IMR-90 (cell line): ENCODE measurements around the gene SAFB2. TPM values are rescaled to one million over a fixed set of nuclear protein-coding genes. Genes with fewer than 3 reads are reported as not detected.

Experiments used
- ATAC-seq: fragments of 200-7000 bp; cut with Tn5 transposase; 2 replicates; pipeline ENCODE4 v1.9.1; 2020; ENCODE audit warnings: low read depth, mild to moderate bottlenecking, moderate library complexity
- BruUV-seq: library from RNA; stranded (reverse); fragments of 400-500 nt; replicated peaks from 2 replicates; lab custom pipeline; 2021; lab: Mats Ljungman, UMichigan
- CTCF ChIA-PET: fragments of 300-600 bp; formaldehyde crosslinking; extraction: SDS; loops from one replicate; lab custom pipeline; 2021; ENCODE audit warnings: antibody characterized with exemption; lab: Yijun Ruan, JAX
- POLR2A ChIA-PET: fragments of 300-600 bp; sonication (Branson Sonifier 250); formaldehyde crosslinking; loops from one replicate; lab custom pipeline; 2022; ENCODE audit warnings: antibody characterized with exemption; ENCODE audit not compliant: unreplicated experiment; lab: Charles Lee
- DNase-seq: peaks from one replicate; pipeline ENCODE4 v3.0.0; 2013
- H2AFZ ChIP-seq: replicated peaks from 2 replicates; pipeline ENCODE3; 2013; ENCODE audit warnings: low read length, mild to moderate bottlenecking; ENCODE audit not compliant: poor library complexity
- H2AK5ac ChIP-seq: 2 replicates; pipeline ENCODE4 v1.6.1; 2013; ENCODE audit warnings: low read depth, low read length, inconsistent platforms
- H2AK9ac ChIP-seq: replicated peaks from 2 replicates; pipeline ENCODE3; 2013; ENCODE audit warnings: mild to moderate bottlenecking, low read depth, low read length, moderate library complexity; ENCODE audit not compliant: poor library complexity
- H2BK120ac ChIP-seq: 2 replicates; pipeline ENCODE4 v1.6.1; 2013; ENCODE audit warnings: low read depth, low read length, inconsistent platforms
- H2BK15ac ChIP-seq: 3 replicates; pipeline ENCODE4 v1.6.1; 2013; ENCODE audit warnings: low read depth, low read length, inconsistent platforms
- H2BK20ac ChIP-seq: 2 replicates; pipeline ENCODE4 v1.6.1; 2013; ENCODE audit warnings: low read depth, mild to moderate bottlenecking, inconsistent platforms, low read length, moderate library complexity
- H2BK5ac ChIP-seq: 2 replicates; pipeline ENCODE4 v1.6.1; 2013; ENCODE audit warnings: mild to moderate bottlenecking, low read depth, low read length, inconsistent platforms; ENCODE audit not compliant: poor library complexity, severe bottlenecking
- H3K14ac ChIP-seq: replicated peaks from 2 replicates; pipeline ENCODE4 v1.6.1; 2013; ENCODE audit warnings: low read depth, low read length, inconsistent platforms
- H3K18ac ChIP-seq: 2 replicates; pipeline ENCODE4 v1.6.1; 2013; ENCODE audit warnings: low read depth, low read length, control low read depth
- H3K23ac ChIP-seq: 2 replicates; pipeline ENCODE4 v1.6.1; 2013; ENCODE audit warnings: low read depth, low read length, inconsistent platforms
- H3K27ac ChIP-seq: 2 replicates; pipeline ENCODE4 v1.5.1; 2013; ENCODE audit warnings: mild to moderate bottlenecking, control low read depth, low read length; ENCODE audit not compliant: insufficient read depth
- H3K27me3 ChIP-seq: 2 replicates; pipeline ENCODE4 v1.6.1; 2013; ENCODE audit warnings: low read length; ENCODE audit not compliant: control insufficient read depth, insufficient read depth
- H3K36me3 ChIP-seq: 2 replicates; pipeline ENCODE4 v1.6.1; 2013; ENCODE audit warnings: low read length, mixed read lengths; ENCODE audit not compliant: control insufficient read depth, insufficient read depth
- H3K4ac ChIP-seq: 2 replicates; pipeline ENCODE4 v1.6.1; 2013; ENCODE audit warnings: low read depth, low read length, inconsistent platforms
- H3K4me1 ChIP-seq: 2 replicates; pipeline ENCODE4 v1.6.1; 2013; ENCODE audit warnings: low read length, mixed read lengths; ENCODE audit not compliant: control insufficient read depth, insufficient read depth
- H3K4me2 ChIP-seq: 2 replicates; pipeline ENCODE4 v1.6.1; 2013; ENCODE audit warnings: low read depth, mild to moderate bottlenecking, control low read depth, low read length, moderate library complexity
- H3K4me3 ChIP-seq: 2 replicates; pipeline ENCODE4 v1.5.1; 2013; ENCODE audit warnings: low read depth, mild to moderate bottlenecking, control low read depth, low read length, moderate library complexity; ENCODE audit not compliant: insufficient read depth
- H3K56ac ChIP-seq: 2 replicates; pipeline ENCODE4 v1.6.1; 2013; ENCODE audit warnings: low read length, inconsistent platforms; ENCODE audit not compliant: insufficient read depth; ENCODE audit errors: extremely low read depth
- H3K79me1 ChIP-seq, 2 experiments: 2 replicates each; pipeline ENCODE4 v1.6.1; 2013; ENCODE audit warnings: low read length in 2 of 2, inconsistent platforms in 1 of 2, low read depth in 1 of 2
- H3K9ac ChIP-seq: 2 replicates; pipeline ENCODE4 v1.6.1; 2013; ENCODE audit warnings: low read depth, low read length, control low read depth
- H3K9me1 ChIP-seq: 2 replicates; pipeline ENCODE4 v1.6.1; 2013; ENCODE audit warnings: low read length, inconsistent platforms; ENCODE audit not compliant: insufficient read depth
- H3K9me3 ChIP-seq: 2 replicates; pipeline ENCODE4 v1.6.1; 2013; ENCODE audit warnings: low read length; ENCODE audit not compliant: control insufficient read depth, insufficient read depth
- H4K20me1 ChIP-seq: 2 replicates; pipeline ENCODE4 v1.6.1; 2013; ENCODE audit warnings: low read length, inconsistent platforms; ENCODE audit not compliant: insufficient read depth
- H4K5ac ChIP-seq: 2 replicates; pipeline ENCODE4 v1.6.1; 2013; ENCODE audit warnings: mild to moderate bottlenecking, low read depth, low read length, control low read depth
- H4K8ac ChIP-seq, 2 experiments: 2 replicates each; pipeline ENCODE4 v1.6.1; 2013; ENCODE audit warnings: low read depth in 2 of 2, low read length in 2 of 2, control low read depth in 1 of 2, inconsistent platforms in 1 of 2
- H4K91ac ChIP-seq: 2 replicates; pipeline ENCODE4 v1.6.1; 2013; ENCODE audit warnings: low read depth, low read length, inconsistent platforms; ENCODE audit not compliant: insufficient read depth
- NFE2L2 ChIP-seq: fragments of 150-350 bp; IDR thresholded peaks from 2 replicates; pipeline ENCODE4 v1.6.1; 2016; ENCODE audit warnings: low read depth, mild to moderate bottlenecking, low read length
- WGBS, 2 experiments: methylation state at CpG; one replicate each; pipeline versions ENCODE4 v1.1.5 to v1.1.7; 2013; ENCODE audit warnings: missing lambda C conversion rate in 2 of 2; ENCODE audit not compliant: insufficient read length in 1 of 2; ENCODE audit errors: extremely low coverage in 2 of 2; 5-methylcytosine and 5-hydroxymethylcytosine counted together
- dilution Hi-C: fragments of 300-500 bp; cut with HindIII; formaldehyde crosslinking; loops from one replicate; pipeline ENCODE4 v1.14.3; 2018; ENCODE audit warnings: low sequenced_read_pairs; ENCODE audit not compliant: unreplicated experiment
- in situ Hi-C: fragments of 300-500 bp; cut with MboI; formaldehyde crosslinking; loops from 3 replicates; pipeline ENCODE4 v1.14.3; 2019; ENCODE audit warnings: low sequenced_read_pairs, inconsistent platforms, mixed read lengths
- intact Hi-C: fragments of 100-400 bp; cut with micrococcal nuclease; formaldehyde crosslinking; loops from 2 replicates; pipeline ENCODE4 v1.10.0; 2022
- polyA plus RNA-seq, 3 experiments: library from polyadenylated mRNA; depleted of rRNA; stranded (reverse); fragments of >200 nt; gene quantifications; 2 replicates each; pipeline ENCODE4 v1.2.3, GENCODE V29; 2012; ENCODE audit warnings: low replicate concordance in 1 of 3
- total RNA-seq: library from RNA; depleted of rRNA; stranded (reverse); fragments of >200 nt; gene quantifications from 2 replicates; pipeline ENCODE4 v1.2.3, GENCODE V29; 2012
- TF ChIP-seq, protein P1 (sequence below): conservative IDR thresholded peaks from 2 replicates; pipeline ENCODE4 v1.5.1; 2012; ENCODE audit warnings: mild to moderate bottlenecking, low read depth, low read length, improper control_type of control experiment

SAFB2 gene
- total and polyA plus RNA-seq, 2 of the 4 experiments (the other 2 are of a cell fraction), result 11.8 to 26.2 TPM

DNA sequence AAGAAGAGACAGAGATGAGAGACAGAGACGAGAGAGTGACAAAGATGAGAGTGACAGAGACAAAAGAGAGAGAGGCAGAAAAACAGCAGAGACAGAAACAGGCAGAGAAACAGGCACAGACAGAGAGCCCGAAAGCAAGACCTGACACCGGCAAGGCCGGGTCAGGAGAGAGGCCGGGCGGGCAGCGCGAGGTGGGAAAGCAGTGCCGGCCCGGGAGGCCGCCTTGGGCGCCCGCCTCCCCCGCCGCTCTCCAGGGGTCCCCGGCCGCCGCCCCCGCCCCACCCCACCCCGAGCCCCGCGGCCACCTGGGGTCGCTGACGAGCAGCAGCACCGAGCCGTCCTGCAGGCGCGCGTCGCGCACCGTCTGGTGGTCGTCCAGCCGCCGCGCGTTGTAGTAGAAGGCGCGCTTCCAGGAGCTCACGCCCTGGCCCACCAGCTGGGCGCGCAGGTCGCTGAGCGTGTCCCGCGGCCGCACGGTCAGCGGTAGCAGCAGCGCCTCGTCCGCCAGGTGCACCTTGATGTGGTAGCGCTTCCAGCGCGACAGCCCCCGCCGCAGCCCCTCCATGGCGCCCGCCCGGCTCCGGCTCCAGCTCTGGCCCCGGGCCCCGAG lies 55.1 kb downstream of the SAFB2 start, which contains the start of gene TINCR:
Gene TINCR (minus strand): TSS at position 594 of the 610 bp plus-strand sequence.
- Histone ChIP-seq H3K27me3 (peaks cover 33% of the 10 kb centered on the region), H3K9me1 (no peaks in the 10 kb centered on the region), H3K4me2 (peak within 1 kb of the TSS; percentile 40), H2BK120ac (no peak within 1 kb of the TSS), H3K23ac (no peak within 1 kb of the TSS; the same call in 1 of the 2 replicates), H2AK9ac (no peak within 1 kb of the TSS), H3K79me1 (no peaks in the 10 kb centered on the region), H3K9ac (no peak within 1 kb of the TSS), H2BK15ac (no peak within 1 kb of the TSS), H2BK20ac (no peak within 1 kb of the TSS), H3K27ac (no peak within 1 kb of the TSS), H3K56ac (no peak within 1 kb of the TSS), H3K18ac (no peak within 1 kb of the TSS), H3K4me1 (peaks cover 2% of the 10 kb centered on the region; the same call in 1 of the 2 replicates), H2BK5ac (no peak within 1 kb of the TSS), H4K91ac (no peak within 1 kb of the TSS), H4K5ac (no peak within 1 kb of the TSS), H3K14ac (no peak within 1 kb of the TSS), H3K36me3 (no peaks in the 10 kb centered on the region), H2AFZ (peak within 1 kb of the TSS; percentile 58), H3K4me3 (peak within 1 kb of the TSS; percentile 16; the same call in 1 of the 2 replicates), H4K8ac (no peak within 1 kb of the TSS), H3K9me3 (0 out of 2 replicates have a peak, but pooled peaks cover 1% of the 10 kb centered on the region), H2AK5ac (no peak within 1 kb of the TSS), H4K20me1 (no peaks in the 10 kb centered on the region), H3K4ac (no peak within 1 kb of the TSS)
- 13% methylated on average over 22 of the region's 63 CpGs; no CpG with 5 or more reads in 1 of the 2 experiments for WGBS, 2 experiments
- BruUV-seq, result no TSS peak
- ChIA-PET CTCF (no interaction called here), POLR2A (no interaction called here)
- no peak for TF ChIP-seq NFE2L2
- TF ChIP-seq, protein P1, sequence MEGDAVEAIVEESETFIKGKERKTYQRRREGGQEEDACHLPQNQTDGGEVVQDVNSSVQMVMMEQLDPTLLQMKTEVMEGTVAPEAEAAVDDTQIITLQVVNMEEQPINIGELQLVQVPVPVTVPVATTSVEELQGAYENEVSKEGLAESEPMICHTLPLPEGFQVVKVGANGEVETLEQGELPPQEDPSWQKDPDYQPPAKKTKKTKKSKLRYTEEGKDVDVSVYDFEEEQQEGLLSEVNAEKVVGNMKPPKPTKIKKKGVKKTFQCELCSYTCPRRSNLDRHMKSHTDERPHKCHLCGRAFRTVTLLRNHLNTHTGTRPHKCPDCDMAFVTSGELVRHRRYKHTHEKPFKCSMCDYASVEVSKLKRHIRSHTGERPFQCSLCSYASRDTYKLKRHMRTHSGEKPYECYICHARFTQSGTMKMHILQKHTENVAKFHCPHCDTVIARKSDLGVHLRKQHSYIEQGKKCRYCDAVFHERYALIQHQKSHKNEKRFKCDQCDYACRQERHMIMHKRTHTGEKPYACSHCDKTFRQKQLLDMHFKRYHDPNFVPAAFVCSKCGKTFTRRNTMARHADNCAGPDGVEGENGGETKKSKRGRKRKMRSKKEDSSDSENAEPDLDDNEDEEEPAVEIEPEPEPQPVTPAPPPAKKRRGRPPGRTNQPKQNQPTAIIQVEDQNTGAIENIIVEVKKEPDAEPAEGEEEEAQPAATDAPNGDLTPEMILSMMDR, result 0 out of 2 replicates have a peak, but pooled peaks have one; percentile 9
- in situ Hi-C loops (no loop called here), dilution Hi-C loops (no loop called here), intact Hi-C loops (no loop called here)
- ATAC-seq, result peak; percentile 38; the same call in 1 of the 2 replicates
- no peak for DNase-seq
